Neural progenitor cell (in vitro differentiated cells): ENCODE data around the gene CLIC5. TPM values are rescaled to one million over a fixed set of nuclear protein-coding genes. Genes with fewer than 3 reads are reported as not detected.

Source experiments
- DNase-seq: peaks from one replicate; pipeline ENCODE4 v3.0.0-alpha.2; 2016; ENCODE audit warnings: low spot score
- H2AFZ ChIP-seq: fragments of 200-600 bp; sonication (generic); replicated peaks from 2 replicates; pipeline ENCODE4 v1.6.1; 2016; ENCODE audit warnings: antibody characterized with exemption
- H3F3A ChIP-seq: fragments of 200-600 bp; sonication (generic); 2 replicates; pipeline ENCODE4 v1.6.1; 2016; ENCODE audit warnings: antibody characterized with exemption, low read depth
- H3K27ac ChIP-seq: fragments of 200-600 bp; sonication (generic); 2 replicates; pipeline ENCODE4 v1.5.1; 2016; ENCODE audit warnings: mild to moderate bottlenecking
- H3K27me3 ChIP-seq: fragments of 200-600 bp; sonication (generic); 2 replicates; pipeline ENCODE4 v1.6.1; 2016; ENCODE audit warnings: mild to moderate bottlenecking, moderate library complexity
- H3K36me3 ChIP-seq: fragments of 200-600 bp; sonication (generic); 2 replicates; pipeline ENCODE4 v1.5.1; 2016
- H3K4me1 ChIP-seq: fragments of 200-600 bp; sonication (generic); 2 replicates; pipeline ENCODE4 v1.6.1; 2016; ENCODE audit warnings: mixed run types
- H3K4me2 ChIP-seq: fragments of 200-600 bp; sonication (generic); 2 replicates; pipeline ENCODE4 v1.6.1; 2016
- H3K4me3 ChIP-seq: fragments of 200-600 bp; sonication (generic); 2 replicates; pipeline ENCODE4 v1.5.1; 2016
- H3K79me2 ChIP-seq: fragments of 200-600 bp; sonication (generic); 2 replicates; pipeline ENCODE4 v1.6.1; 2016; ENCODE audit warnings: low read depth
- H3K9ac ChIP-seq: fragments of 200-600 bp; sonication (generic); 2 replicates; pipeline ENCODE4 v1.6.1; 2016
- H3K9me3 ChIP-seq: fragments of 200-600 bp; sonication (generic); 2 replicates; pipeline ENCODE4 v1.5.1; 2016; ENCODE audit warnings: low read depth
- H4K20me1 ChIP-seq: fragments of 200-600 bp; sonication (generic); 2 replicates; pipeline ENCODE4 v1.6.1; 2016; ENCODE audit warnings: low read depth
- H3K27ac Mint-ChIP-seq: 3 replicates; pipeline ENCODE4 v1.8.0; 2021; ENCODE audit warnings: mixed read lengths
- H3K27me3 Mint-ChIP-seq: 2 replicates; pipeline ENCODE4 v1.8.0; 2022; ENCODE audit warnings: low read depth, mild to moderate bottlenecking, inconsistent platforms, moderate library complexity, mixed read lengths; ENCODE audit not compliant: insufficient read depth
- H3K36me3 Mint-ChIP-seq: 3 replicates; pipeline ENCODE4 v1.8.0; 2021; ENCODE audit warnings: mixed read lengths
- H3K4me1 Mint-ChIP-seq: 3 replicates; pipeline ENCODE4 v1.8.0; 2021; ENCODE audit warnings: mixed read lengths
- H3K4me3 Mint-ChIP-seq: 3 replicates; pipeline ENCODE4 v1.8.0; 2021; ENCODE audit warnings: mild to moderate bottlenecking, moderate library complexity, mixed read lengths
- H3K9me3 Mint-ChIP-seq: 3 replicates; pipeline ENCODE4 v1.8.0; 2020; ENCODE audit warnings: mixed read lengths
- CTCF ChIP-seq: fragments of 200-600 bp; sonication (generic); IDR thresholded peaks from 2 replicates; pipeline ENCODE4 v1.5.1; 2017; ENCODE audit warnings: antibody characterized with exemption, mild to moderate bottlenecking
- EZH2 ChIP-seq: fragments of 200-600 bp; sonication (generic); IDR thresholded peaks from 2 replicates; pipeline ENCODE4 v1.6.1; 2017; ENCODE audit warnings: antibody characterized with exemption, mild to moderate bottlenecking, moderate library complexity
- EZH2phosphoT487 ChIP-seq: fragments of 200-600 bp; sonication (generic); IDR thresholded peaks from 2 replicates; pipeline ENCODE4 v1.6.1; 2017; ENCODE audit warnings: antibody characterized with exemption
- total RNA-seq: library from RNA; depleted of rRNA; stranded (reverse); fragments of >200 nt; gene quantifications from 2 replicates; pipeline ENCODE4 v1.2.3, GENCODE V29; 2015; ENCODE audit warnings: low replicate concordance

CLIC5 gene
- total RNA-seq, 1 donor from 2014 or later, result not detected

- H3K27me3 Mint-ChIP-seq, result peaks cover 2% of the 10 kb centered on the region
- Histone ChIP-seq H3F3A (no peaks in the 10 kb centered on the region), H2AFZ (no peak overlapping the region), H3K79me2 (no peaks in the 10 kb centered on the region), H3K4me1 (no peaks in the 10 kb centered on the region), H3K36me3 (no peaks in the 10 kb centered on the region), H3K4me3 (no peak overlapping the region), H3K27me3 (no peaks in the 10 kb centered on the region), H4K20me1 (no peaks in the 10 kb centered on the region), H3K27ac (no peak overlapping the region), H3K9me3 (no peaks in the 10 kb centered on the region), H3K9ac (no peak overlapping the region), H3K4me2 (no peak overlapping the region)
- H3K9me3 Mint-ChIP-seq, result no peaks in the 10 kb centered on the region
- H3K4me3 Mint-ChIP-seq, result no peak overlapping the region
- DNase-seq, result no peak
- H3K27ac Mint-ChIP-seq, result no peak overlapping the region
- TF ChIP-seq EZH2 (no peak), CTCF (no peak), EZH2phosphoT487 (no peak)
- H3K4me1 Mint-ChIP-seq, result no peaks in the 10 kb centered on the region
- no peaks in the 10 kb centered on the region for H3K36me3 Mint-ChIP-seq
Observed at GRCh38 chr6:46036911-46037310, 21.3 kb upstream of the CLIC5 start.

GRCh38 chr6:46035242-46035641, 19.6 kb upstream of the CLIC5 start:
- no peak overlapping the region for H2AFZ ChIP-seq
- no peaks in the 10 kb centered on the region for H3K9me3 ChIP-seq
- H3K4me1 Mint-ChIP-seq, result no peaks in the 10 kb centered on the region
- no peaks in the 10 kb centered on the region for H3K27me3 ChIP-seq
- H3K9me3 Mint-ChIP-seq, result no peaks in the 10 kb centered on the region
- no peaks in the 10 kb centered on the region for H3K4me1 ChIP-seq
- no peak overlapping the region for H3K4me3 ChIP-seq
- H3K36me3 ChIP-seq, result no peaks in the 10 kb centered on the region
- H3K4me2 ChIP-seq, result no peak overlapping the region
- no peak overlapping the region for H3K27ac ChIP-seq
- H3K27ac Mint-ChIP-seq, result no peak overlapping the region
- no peaks in the 10 kb centered on the region for H3K79me2 ChIP-seq
- H3K36me3 Mint-ChIP-seq, result no peaks in the 10 kb centered on the region
- TF ChIP-seq EZH2 (no peak), CTCF (no peak), EZH2phosphoT487 (no peak)
- H4K20me1 ChIP-seq, result no peaks in the 10 kb centered on the region
- peaks cover 2% of the 10 kb centered on the region for H3K27me3 Mint-ChIP-seq
- no peaks in the 10 kb centered on the region for H3F3A ChIP-seq
- no peak for DNase-seq
- no peak overlapping the region for H3K4me3 Mint-ChIP-seq
- no peak overlapping the region for H3K9ac ChIP-seq

GRCh38 chr6:46032110-46032998, 16.7 kb upstream of the CLIC5 start:
- Histone ChIP-seq H3K9me3 (no peaks in the 10 kb centered on the region), H3K27ac (no peak overlapping the region), H3K79me2 (no peaks in the 10 kb centered on the region), H3K4me2 (no peak overlapping the region), H3K9ac (no peak overlapping the region), H3K27me3 (no peaks in the 10 kb centered on the region), H4K20me1 (no peaks in the 10 kb centered on the region), H3F3A (no peaks in the 10 kb centered on the region), H2AFZ (peak overlapping the region; percentile 60), H3K4me1 (no peaks in the 10 kb centered on the region), H3K4me3 (no peak overlapping the region), H3K36me3 (no peaks in the 10 kb centered on the region)
- no peaks in the 10 kb centered on the region for H3K9me3 Mint-ChIP-seq
- DNase-seq, result no peak
- no peaks in the 10 kb centered on the region for H3K36me3 Mint-ChIP-seq
- no peak overlapping the region for H3K4me3 Mint-ChIP-seq
- no peaks in the 10 kb centered on the region for H3K4me1 Mint-ChIP-seq
- no peak overlapping the region for H3K27ac Mint-ChIP-seq
- TF ChIP-seq EZH2phosphoT487 (no peak), EZH2 (no peak), CTCF (no peak)
- H3K27me3 Mint-ChIP-seq, result peaks cover 2% of the 10 kb centered on the region
